Measurements from ENCODE around the gene TWF2. TPM values are rescaled to one million over a fixed set of nuclear protein-coding genes. Genes with fewer than 3 reads are reported as not detected.

TWF2 gene
- total RNA-seq, 2 donors from 2014 or later, result 40.0 to 51.0 TPM

GRCh38 chr3:52243791-52244628, 5.1 kb upstream of the TWF2 start:
- peak; percentile 85 for DNase-seq (ENCODE audit: low spot score)
- intact Hi-C loops (cut with DNase I), result loop anchor here in 1 of 2 donors (5.0 kb wide), 1 partner anchor 33 kb away; the partner anchor contains the start of gene WDR82

- intact Hi-C loops (cut with DNase I), result loop anchor here in 1 of 2 donors (5.0 kb wide), 1 partner anchor 35 kb away; the partner anchor contains the start of gene WDR82
- no peak for DNase-seq (ENCODE audit: low spot score)
These were observed 3.1 kb upstream of the TWF2 start for GRCh38 chr3:52242039-52242438.

DNA sequence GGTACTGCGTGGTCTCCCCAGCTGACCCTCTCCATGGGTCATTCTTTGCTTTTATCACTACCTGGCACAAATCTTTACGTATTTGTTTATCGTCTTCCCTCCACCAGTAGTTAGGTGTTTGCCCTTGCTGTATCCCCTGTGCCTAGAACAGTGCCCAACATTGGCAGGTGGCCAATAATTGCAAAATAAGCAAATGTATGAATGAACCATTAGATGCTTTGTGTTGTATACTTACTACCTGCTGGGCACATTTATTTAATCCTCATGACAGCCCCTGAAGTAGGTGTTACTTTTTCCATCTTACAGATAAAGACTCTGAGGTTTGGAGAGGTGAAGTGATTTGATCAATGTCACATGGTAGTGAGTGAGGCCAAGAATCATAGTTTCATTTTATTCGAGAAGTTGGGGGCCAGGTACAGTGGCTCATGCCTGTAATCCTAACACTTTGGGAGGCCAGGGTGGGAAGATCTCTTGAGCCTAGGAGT, 2.0 kb upstream of the TWF2 start:
- no peak for DNase-seq (ENCODE audit: low spot score)
- intact Hi-C loops (cut with DNase I), result loop anchor here in 1 of 2 donors (5.0 kb wide), 1 partner anchor 36 kb away; the partner anchor contains the start of gene WDR82

- peak; percentile 88 for DNase-seq (ENCODE audit: low spot score)
- intact Hi-C loops (cut with DNase I), result loop anchor here in 1 of 2 donors (5.0 kb wide), 1 partner anchor 37 kb away; the partner anchor contains the start of gene WDR82
These were observed 1.3 kb upstream of the TWF2 start for GRCh38 chr3:52240059-52240885.

DNA sequence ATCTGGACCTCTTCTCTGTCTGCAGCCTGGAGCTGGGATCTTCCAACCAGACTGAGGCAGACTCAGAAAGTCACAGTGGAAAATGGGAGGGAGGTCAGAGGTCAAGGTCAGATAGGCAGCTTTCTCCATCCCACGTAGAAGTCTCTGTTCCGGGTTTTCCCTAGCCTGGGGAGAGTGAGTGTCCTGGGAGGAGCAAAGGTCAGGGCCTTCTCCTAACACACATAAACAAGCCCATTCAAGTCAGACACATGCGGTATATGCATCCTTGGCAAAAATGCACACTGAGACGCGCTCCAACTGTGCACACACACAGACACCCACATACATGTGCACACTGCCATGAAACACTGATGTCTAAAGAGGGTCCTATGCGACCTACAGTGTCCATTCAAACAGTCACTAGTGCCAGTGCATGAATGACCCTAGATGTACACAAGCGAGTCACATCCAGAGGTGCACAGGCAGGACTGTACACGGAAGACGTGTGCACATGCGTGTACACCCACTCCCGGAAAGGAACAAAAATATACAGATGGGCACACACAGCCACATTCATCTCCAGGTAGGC, 681 bp downstream of the TWF2 start:
- peak; percentile 19 for DNase-seq (ENCODE audit: low spot score)
- intact Hi-C loops (cut with DNase I), result loop anchor here in 1 of 2 donors (5.0 kb wide), 1 partner anchor 49 kb away; the partner anchor contains the start of gene GLYCTK

- peak; percentile 96 for DNase-seq (ENCODE audit: low spot score)
- intact Hi-C loops (cut with DNase I), result loop anchor here in 1 of 2 donors (5.0 kb wide), 1 partner anchor 50 kb away; the partner anchor contains the start of gene GLYCTK
These were observed 1.2 kb downstream of the TWF2 start for GRCh38 chr3:52237657-52238172.

GRCh38 chr3:52237006-52237656, 1.8 kb downstream of the TWF2 start:
- DNase-seq (ENCODE audit: low spot score), result no peak
- intact Hi-C loops (cut with DNase I), result loop anchor here in 1 of 2 donors (5.0 kb wide), 1 partner anchor 50 kb away; the partner anchor contains the start of gene GLYCTK

DNA sequence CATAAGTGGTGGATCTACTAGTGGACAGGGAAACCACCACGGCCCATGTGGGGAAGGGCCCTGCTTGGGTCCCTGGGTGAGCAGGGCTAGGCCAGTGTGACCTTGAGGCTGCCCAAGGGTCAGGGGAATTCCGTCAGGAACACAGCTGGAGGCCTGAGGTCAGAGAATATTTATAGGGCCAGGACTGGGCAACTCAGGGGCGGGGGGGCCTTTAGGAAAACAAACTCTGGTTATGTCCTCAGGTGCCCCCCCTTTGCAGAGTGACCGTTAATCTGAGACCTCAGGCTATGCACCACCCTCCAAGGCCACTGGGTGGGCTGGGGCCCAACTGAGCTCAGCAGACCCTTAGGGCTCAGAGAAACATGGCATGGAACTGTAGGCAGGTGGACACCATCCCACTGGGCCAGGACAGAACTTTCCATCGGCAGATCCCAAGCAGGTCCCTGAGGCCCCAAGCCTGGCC, 2.5 kb downstream of the TWF2 start:
- intact Hi-C loops (cut with DNase I), result loop anchor here in 1 of 2 donors (5.0 kb wide), 1 partner anchor 51 kb away; the partner anchor contains the start of gene GLYCTK
- DNase-seq (ENCODE audit: low spot score), result peak; percentile 48

DNA sequence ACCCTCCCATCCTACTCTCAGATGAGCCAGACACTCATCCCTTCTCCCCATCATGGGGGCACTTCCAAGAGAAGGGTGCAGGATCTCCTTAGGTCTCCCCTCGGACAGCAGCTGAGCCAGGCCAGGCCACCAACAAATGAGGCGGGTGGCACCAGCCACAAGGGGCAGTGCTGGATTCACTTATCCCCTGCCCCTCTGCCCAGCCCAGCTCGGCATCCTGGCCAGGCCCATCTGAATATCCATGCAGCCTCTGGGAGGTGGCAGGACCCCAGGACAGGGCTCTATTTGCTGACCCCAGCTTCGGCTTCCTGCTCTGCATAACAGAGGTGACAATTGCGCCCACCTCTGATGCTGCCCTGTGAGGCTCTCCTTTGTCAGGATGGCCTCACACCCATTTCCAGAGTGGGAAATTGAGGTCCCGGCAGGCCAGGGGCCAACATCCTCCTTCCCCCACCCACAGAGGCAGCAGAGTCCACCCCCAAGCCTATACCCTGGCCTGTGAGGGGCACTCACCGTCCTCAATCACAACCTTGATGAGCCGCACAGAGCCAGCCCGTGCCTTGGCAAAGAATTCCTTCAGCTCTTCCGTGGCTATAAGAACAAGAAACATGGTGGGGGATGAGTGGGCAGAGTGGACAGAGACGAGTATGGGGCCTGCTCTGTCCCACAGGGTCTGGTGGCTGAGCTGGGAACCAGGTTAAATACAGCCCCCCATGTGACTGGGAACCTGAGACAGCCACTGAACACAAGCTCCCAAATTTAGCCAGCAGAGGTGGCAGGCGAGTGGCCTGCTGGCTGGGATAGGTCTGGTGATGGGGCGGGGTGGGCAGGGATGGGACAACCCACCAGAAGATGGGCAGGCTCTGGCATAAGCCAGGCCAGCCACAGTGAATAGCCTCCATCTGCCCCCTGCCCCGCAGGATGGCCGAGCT, 4.2 kb downstream of the TWF2 start:
- intact Hi-C loops (cut with DNase I), result loop anchor here in 1 of 2 donors (5.0 kb wide), 2 partner anchors 53 to 448 kb away; partner anchors contain the start of gene GLYCTK
- DNase-seq (ENCODE audit: low spot score), result peak; percentile 48

GRCh38 chr3:52233968-52234367, 5.0 kb downstream of the TWF2 start:
- intact Hi-C loops (cut with DNase I), result loop anchor here in 1 of 2 donors (5.0 kb wide), 1 partner anchor 448 kb away; no protein-coding TSS in a partner anchor

DNA sequence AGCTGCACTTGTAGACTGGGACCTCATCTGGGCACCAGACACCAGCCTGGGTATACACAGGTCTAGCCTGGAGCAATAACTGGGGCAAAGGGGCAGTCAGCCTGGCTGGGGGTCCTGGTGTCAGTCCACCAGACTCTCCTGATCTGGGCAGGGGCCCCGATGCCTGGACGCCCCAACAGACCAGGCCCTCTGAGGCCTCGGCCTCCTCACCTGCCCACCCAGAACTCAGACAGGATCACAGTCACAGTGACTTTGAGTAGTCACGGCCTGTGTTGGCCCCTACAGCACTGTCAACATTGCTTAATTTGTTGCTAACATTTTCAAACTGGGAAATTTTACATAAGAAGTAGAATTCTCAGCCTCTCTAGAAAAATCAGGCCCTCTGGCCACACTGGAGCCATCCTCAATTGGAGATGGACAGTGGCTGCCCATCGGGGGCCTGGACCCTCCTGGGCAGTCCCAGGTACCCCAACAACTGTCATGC, 5.8 kb downstream of the TWF2 start:
- DNase-seq (ENCODE audit: low spot score), result no peak
- intact Hi-C loops (cut with DNase I), result loop anchor here in 1 of 2 donors (5.0 kb wide), 1 partner anchor 449 kb away; no protein-coding TSS in a partner anchor

More at GRCh38 chr3:52233968-52234367, 5.0 kb downstream of the TWF2 start:
- DNase-seq (ENCODE audit: low spot score), result no peak

- DNase-seq (ENCODE audit: low spot score), result no peak
- intact Hi-C loops (cut with DNase I), result loop anchor here in 1 of 2 donors (5.0 kb wide), 1 partner anchor 450 kb away; no protein-coding TSS in a partner anchor
These were observed 6.5 kb downstream of the TWF2 start for GRCh38 chr3:52232279-52233107.

GRCh38 chr3:52231502-52232278, 7.3 kb downstream of the TWF2 start:
- peak; percentile 93 for DNase-seq (ENCODE audit: low spot score)
- intact Hi-C loops (cut with DNase I), result loop anchor here in 1 of 2 donors (5.0 kb wide), 1 partner anchor 451 kb away; no protein-coding TSS in a partner anchor

- intact Hi-C loops (cut with DNase I), result loop anchor here in 1 of 2 donors (5.0 kb wide), 1 partner anchor 451 kb away; no protein-coding TSS in a partner anchor
- no peak for DNase-seq (ENCODE audit: low spot score)
These were observed 8.0 kb downstream of the TWF2 start for GRCh38 chr3:52230889-52231499.

Data from posterior vena cava (tissue), 2 donors.